Measurements from ENCODE around the gene TOR1AIP2.
"Not testable (repeated sequence)": the region's sequence is repeated elsewhere in the genome, so short reads cannot be mapped to it uniquely, and the experiment has no call there.

Gene TOR1AIP2

DNA sequence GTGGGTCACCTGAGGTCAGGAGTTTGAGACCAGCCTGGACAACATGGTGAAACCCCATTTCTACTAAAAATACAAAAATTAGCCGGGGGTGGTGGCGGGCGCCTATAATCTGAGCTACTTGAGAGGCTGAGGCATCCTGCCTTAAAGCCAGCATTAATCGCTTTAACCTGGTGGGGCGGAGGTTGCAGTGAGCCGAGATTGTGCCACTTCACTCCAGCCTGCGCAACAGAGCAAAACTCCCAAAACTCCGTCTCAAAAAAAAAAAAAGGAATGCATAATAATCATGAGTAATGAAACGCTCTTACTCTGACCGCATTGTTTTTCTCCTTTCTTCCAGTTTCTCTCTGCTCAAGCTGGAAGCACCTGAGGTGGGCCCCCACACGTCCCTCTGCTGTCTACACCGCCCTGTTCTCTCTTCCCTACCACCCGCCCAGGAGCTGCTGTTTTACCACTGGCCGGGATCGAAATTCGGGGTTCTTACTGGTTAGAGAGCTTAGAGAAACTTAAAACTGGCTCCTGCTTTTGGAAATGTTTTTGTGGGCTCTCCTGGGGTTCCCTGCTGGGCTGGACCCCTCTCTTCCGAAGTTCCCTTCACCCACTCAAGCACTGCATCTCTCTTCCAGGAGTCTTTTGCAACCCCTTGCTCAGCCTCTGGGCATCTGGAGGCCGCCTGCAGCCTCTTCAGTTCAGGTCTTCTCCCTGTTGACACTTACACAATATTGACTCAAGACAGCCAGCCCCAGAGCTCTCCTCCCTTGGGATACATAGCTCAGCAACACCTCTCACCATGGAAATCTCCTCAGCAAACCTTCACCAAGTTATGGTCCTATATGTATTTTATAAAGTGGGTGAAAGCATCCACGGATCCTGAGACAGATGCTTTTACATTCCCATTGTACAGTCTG, 72.1 kb downstream of the TOR1AIP2 start:
- no peak for DNase-seq

DNA sequence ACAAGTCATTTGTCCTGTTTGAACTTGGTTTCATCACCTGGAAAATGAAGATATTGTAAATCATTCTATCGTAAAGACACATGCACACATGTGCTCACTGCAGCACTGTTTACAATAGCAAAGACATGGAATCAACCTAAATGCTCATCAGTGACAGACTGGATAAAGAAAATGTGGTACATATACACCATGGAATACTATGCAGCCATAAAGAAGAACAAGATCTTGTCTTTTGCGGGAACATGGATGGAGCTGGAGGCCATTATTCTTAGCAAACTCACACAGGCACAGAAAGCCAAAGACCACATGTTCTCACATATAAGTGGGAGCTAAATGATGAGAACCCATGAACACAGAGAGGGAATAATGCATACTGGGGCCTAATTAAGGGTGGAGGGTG, 73.2 kb downstream of the TOR1AIP2 start:
- DNase-seq = not testable (repeated sequence)

DNA sequence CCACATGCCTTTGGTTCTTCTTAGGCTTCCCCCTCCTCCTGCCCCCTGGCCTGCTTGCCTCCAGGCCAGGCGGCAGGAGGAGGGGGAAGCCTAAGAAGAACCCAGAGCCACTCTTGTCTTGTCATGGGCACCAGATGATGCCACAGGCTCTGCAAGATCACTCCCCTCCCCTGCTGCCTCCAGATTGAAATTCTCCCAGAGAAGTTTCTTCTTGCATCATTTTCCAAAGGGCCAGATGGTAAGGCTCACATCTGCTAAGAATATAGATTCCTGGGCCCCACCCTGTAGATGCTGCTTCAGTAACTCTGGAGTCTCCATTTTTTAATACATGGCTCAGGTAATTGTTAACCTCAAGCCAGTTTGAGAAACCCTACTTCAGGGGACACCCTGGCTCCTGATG, 73.7 kb downstream of the TOR1AIP2 start:
- no peak for DNase-seq

DNA sequence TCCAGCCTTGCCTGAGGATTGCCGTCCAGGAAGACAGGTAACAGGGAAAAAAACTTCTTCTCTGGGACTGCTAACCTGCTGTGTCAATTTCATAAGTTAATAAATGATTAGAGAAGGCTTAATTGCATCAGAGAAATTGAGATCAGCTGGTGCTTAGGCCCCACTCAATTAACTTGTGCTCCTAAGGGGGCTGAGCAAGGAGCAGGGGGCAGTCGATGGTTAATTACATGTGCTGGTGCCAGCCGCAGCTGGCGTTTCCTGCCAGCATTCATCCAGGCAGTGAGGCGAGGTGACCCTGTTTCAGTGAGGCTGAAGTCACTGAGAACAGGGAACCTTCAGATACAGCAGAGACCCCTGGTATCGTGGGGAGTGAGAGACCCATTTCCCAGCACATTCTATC, 74.5 kb downstream of the TOR1AIP2 start:
- no peak for DNase-seq

DNA sequence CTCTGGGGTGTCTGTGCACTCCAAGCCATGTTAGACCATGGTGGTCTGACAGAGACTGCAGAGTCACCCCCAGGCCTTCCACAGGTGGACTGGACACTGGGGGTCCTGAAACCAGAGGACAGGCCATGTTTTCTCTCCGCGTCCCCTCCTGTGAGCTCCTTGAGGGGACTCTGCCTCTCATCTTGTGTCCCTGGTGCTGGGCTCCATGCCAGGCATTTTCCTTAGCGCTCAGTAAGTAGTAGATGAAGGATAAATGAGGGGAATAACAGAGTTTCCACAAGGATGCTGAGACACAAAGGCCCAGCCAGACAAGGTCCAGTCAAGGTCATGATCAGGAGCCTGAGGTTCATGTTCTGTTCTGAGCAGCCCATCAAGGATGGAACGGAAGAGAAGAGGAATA, 77.1 kb downstream of the TOR1AIP2 start:
- DNase-seq = no peak

- DNase-seq = no peak
Observed at GRCh38 chr1:179798864-179799516, 78.6 kb downstream of the TOR1AIP2 start.

DNA sequence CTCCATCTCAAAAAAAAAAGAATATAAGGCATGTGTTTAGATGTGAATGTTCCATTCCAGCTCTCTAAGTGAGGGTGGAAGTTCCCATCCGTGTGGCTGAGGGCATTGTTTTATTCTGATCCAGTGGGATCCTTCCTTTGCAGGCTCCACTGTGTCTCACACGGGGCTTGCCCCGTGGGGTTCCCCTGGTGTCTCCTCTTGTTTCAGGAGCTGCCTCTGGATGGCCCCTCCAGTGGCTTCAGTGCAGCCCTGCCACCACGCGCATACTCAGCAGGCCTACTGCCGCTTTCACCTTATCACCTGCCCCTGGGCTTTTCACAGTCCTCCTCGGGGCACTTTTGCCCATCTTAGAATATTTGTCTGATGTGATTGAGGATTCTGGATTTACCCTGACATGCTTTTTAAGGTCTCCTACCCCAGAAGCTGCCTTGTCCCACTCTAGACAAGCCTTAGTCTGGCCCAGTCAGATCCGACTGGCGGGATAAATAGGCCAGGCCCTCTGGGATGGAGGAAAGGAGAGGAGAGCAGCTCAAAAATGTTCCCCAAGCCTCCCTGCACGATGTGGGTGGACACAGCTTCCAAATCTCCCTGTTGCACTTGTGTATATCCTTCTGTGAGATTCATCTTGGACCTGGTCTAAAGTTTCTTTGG, 79.3 kb downstream of the TOR1AIP2 start:
- no peak for DNase-seq

DNA sequence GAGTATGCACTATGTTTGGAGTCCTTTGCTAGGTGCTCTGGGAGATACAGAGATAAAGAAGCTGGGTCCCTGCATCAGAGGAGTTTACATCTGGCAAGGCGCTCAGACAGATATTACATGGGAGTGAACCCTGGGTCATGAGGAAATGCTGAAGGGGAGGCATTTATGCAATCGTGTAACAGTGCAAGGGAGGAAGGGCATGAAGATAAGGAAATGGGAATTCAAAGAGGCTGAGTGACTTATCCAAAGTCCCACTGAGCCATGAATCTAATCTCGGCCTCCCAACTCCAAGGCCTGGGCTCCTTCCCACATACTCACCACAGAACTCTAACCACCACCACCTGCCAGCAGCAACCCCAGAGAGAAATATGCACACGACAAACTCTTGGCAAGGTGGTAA, 82.9 kb downstream of the TOR1AIP2 start:
- DNase-seq = no peak

GRCh38 chr1:179794146-179794545, 83.5 kb downstream of the TOR1AIP2 start:
- no peak for DNase-seq

- DNase-seq = no peak
Observed at GRCh38 chr1:179793281-179793680, 84.3 kb downstream of the TOR1AIP2 start.
